Kidney epithelial cell (primary cell): ENCODE results near the gene MPV17. TPM values are rescaled to one million over a fixed set of nuclear protein-coding genes. Genes with fewer than 3 reads are reported as not detected.

Experiments
- DNase-seq: peaks from one replicate; pipeline ENCODE4 v3.0.0-alpha.2; 2010; ENCODE audit warnings: low read depth
- H3K27me3 ChIP-seq: 2 replicates; pipeline ENCODE4 v1.6.0; 2011; ENCODE audit warnings: low read length; ENCODE audit not compliant: control insufficient read depth, insufficient read depth
- H3K36me3 ChIP-seq: 2 replicates; pipeline ENCODE4 v1.5.1; 2011; ENCODE audit warnings: low read length; ENCODE audit not compliant: control insufficient read depth, insufficient read depth
- H3K4me3 ChIP-seq: 2 replicates; pipeline ENCODE4 v1.5.1; 2011; ENCODE audit warnings: low read depth, mild to moderate bottlenecking, control low read depth, low read length
- CTCF ChIP-seq: IDR thresholded peaks from 2 replicates; pipeline ENCODE4 v1.5.1; 2011; ENCODE audit warnings: mild to moderate bottlenecking, moderate library complexity, low read length, control low read depth, inconsistent platforms; ENCODE audit not compliant: insufficient read depth, poor library complexity, severe bottlenecking
- total RNA-seq: library from RNA; depleted of rRNA; stranded (reverse); fragments of >200 nt; gene quantifications from 2 replicates; pipeline ENCODE4 v1.2.3, GENCODE V29; 2015

MPV17 gene
- total RNA-seq, 1 donor from 2014 or later: 105 TPM

GRCh38 chr2:27265536-27265870, 57.4 kb downstream of the MPV17 start:
- H3K27me3 ChIP-seq: peaks cover 69% of the 10 kb centered on the region
- DNase-seq: no peak
- H3K4me3 ChIP-seq: no peak overlapping the region
- H3K36me3 ChIP-seq: no peaks in the 10 kb centered on the region
- TF ChIP-seq CTCF: no peak

- peak; percentile 48 for TF ChIP-seq CTCF
- H3K36me3 ChIP-seq: no peaks in the 10 kb centered on the region
- H3K27me3 ChIP-seq: peaks cover 75% of the 10 kb centered on the region
- no peak for DNase-seq
- peak overlapping the region; percentile 22 for H3K4me3 ChIP-seq
Measured at GRCh38 chr2:27264753-27265535, 58.0 kb downstream of the MPV17 start.

- no peak for TF ChIP-seq CTCF
- Histone ChIP-seq H3K27me3 (peaks cover 74% of the 10 kb centered on the region), H3K36me3 (no peaks in the 10 kb centered on the region), H3K4me3 (no peak overlapping the region)
- no peak for DNase-seq
Measured at GRCh38 chr2:27264253-27264752, 58.6 kb downstream of the MPV17 start.

- H3K4me3 ChIP-seq: no peak overlapping the region
- TF ChIP-seq CTCF: no peak
- H3K27me3 ChIP-seq: peaks cover 79% of the 10 kb centered on the region
- no peaks in the 10 kb centered on the region for H3K36me3 ChIP-seq
- no peak for DNase-seq
Measured at GRCh38 chr2:27263287-27264252, 59.3 kb downstream of the MPV17 start.

GRCh38 chr2:27262379-27263286, 60.3 kb downstream of the MPV17 start, which contains the start of gene SLC30A3:
Gene SLC30A3, minus strand, starts transcription at chr2:27263047. Its CDS starts 141 bp downstream, at chr2:27262906.
- H3K27me3 ChIP-seq: peaks cover 83% of the 10 kb centered on the region

More at GRCh38 chr2:27262379-27263286, 60.3 kb downstream of the MPV17 start, which contains the start of gene SLC30A3:
- no peak for TF ChIP-seq CTCF
- no peak for DNase-seq
- Histone ChIP-seq H3K4me3 (peak within 1 kb of the TSS; percentile 22), H3K36me3 (no peaks in the 10 kb centered on the region)
